ENCODE results near the gene VEGFA.

VEGFA gene

DNA sequence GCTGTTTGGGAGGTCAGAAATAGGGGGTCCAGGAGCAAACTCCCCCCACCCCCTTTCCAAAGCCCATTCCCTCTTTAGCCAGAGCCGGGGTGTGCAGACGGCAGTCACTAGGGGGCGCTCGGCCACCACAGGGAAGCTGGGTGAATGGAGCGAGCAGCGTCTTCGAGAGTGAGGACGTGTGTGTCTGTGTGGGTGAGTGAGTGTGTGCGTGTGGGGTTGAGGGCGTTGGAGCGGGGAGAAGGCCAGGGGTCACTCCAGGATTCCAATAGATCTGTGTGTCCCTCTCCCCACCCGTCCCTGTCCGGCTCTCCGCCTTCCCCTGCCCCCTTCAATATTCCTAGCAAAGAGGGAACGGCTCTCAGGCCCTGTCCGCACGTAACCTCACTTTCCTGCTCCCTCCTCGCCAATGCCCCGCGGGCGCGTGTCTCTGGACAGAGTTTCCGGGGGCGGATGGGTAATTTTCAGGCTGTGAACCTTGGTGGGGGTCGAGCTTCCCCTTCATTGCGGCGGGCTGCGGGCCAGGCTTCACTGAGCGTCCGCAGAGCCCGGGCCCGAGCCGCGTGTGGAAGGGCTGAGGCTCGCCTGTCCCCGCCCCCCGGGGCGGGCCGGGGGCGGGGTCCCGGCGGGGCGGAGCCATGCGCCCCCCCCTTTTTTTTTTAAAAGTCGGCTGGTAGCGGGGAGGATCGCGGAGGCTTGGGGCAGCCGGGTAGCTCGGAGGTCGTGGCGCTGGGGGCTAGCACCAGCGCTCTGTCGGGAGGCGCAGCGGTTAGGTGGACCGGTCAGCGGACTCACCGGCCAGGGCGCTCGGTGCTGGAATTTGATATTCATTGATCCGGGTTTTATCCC lies at the start of gene VEGFA:
VEGFA (plus strand) TSS at position 686 of the 846 bp plus-strand sequence.
- DNase-seq (ENCODE audit: extremely low read depth, low read depth) = peak; percentile 83
- TF ChIP-seq, protein P1, sequence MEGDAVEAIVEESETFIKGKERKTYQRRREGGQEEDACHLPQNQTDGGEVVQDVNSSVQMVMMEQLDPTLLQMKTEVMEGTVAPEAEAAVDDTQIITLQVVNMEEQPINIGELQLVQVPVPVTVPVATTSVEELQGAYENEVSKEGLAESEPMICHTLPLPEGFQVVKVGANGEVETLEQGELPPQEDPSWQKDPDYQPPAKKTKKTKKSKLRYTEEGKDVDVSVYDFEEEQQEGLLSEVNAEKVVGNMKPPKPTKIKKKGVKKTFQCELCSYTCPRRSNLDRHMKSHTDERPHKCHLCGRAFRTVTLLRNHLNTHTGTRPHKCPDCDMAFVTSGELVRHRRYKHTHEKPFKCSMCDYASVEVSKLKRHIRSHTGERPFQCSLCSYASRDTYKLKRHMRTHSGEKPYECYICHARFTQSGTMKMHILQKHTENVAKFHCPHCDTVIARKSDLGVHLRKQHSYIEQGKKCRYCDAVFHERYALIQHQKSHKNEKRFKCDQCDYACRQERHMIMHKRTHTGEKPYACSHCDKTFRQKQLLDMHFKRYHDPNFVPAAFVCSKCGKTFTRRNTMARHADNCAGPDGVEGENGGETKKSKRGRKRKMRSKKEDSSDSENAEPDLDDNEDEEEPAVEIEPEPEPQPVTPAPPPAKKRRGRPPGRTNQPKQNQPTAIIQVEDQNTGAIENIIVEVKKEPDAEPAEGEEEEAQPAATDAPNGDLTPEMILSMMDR (IDR thresholded peaks at IDR 0.05; ENCODE audit: low read depth, low read length) = peak; percentile 100

DNA sequence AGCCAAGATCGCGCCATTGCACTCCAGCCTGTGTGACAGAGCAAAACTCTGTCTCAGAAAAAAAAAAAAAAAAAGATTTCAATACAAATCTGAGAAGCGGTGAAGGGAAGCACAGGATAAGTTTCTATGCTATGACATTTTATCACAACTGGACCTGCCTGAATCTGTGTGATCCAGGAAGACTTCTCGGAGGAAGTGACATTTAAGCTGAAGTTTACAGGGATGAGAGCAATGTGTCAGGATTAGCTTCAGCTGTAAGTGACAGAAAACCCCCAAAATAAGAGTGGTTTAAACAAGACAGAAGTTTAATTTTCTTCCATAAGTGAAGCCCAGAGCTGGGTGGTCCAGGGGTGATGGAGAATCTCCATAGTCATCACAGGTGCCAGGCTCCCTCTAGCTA lies 49.0 kb upstream of the VEGFA start:
- no peak for DNase-seq (ENCODE audit: extremely low read depth, low read depth)
- TF ChIP-seq, protein P1 (IDR thresholded peaks at IDR 0.05; ENCODE audit: low read depth, low read length) = no peak

GRCh38 chr6:43722920-43723545 lies 47.0 kb upstream of the VEGFA start:
- TF ChIP-seq, protein P1 (IDR thresholded peaks at IDR 0.05; ENCODE audit: low read depth, low read length) = no peak
- no peak for DNase-seq (ENCODE audit: extremely low read depth, low read depth)

GRCh38 chr6:43723737-43724295 lies 46.2 kb upstream of the VEGFA start:
- TF ChIP-seq, protein P1 (IDR thresholded peaks at IDR 0.05; ENCODE audit: low read depth, low read length) = peak; percentile 39
- DNase-seq (ENCODE audit: extremely low read depth, low read depth) = peak; percentile 14

- TF ChIP-seq, protein P1 (IDR thresholded peaks at IDR 0.05; ENCODE audit: low read depth, low read length) = no peak
- no peak for DNase-seq (ENCODE audit: extremely low read depth, low read depth)
These were observed 45.7 kb upstream of the VEGFA start for GRCh38 chr6:43724354-43724753.

- DNase-seq (ENCODE audit: extremely low read depth, low read depth) = peak; percentile 89
- TF ChIP-seq, protein P1 (IDR thresholded peaks at IDR 0.05; ENCODE audit: low read depth, low read length) = no peak
These were observed 44.9 kb upstream of the VEGFA start for GRCh38 chr6:43724914-43725642.

All from AG09319 (cell line).